GM23338 (cell line): ENCODE measurements around the gene FGF3. TPM values are rescaled to one million over a fixed set of nuclear protein-coding genes. Genes with fewer than 3 reads are reported as not detected.

Experiments
- ATAC-seq: fragments of 200-7000 bp; cut with Tn5 transposase; 3 replicates; pipeline ENCODE4 v1.9.1; 2020
- DNase-seq: peaks from one replicate; pipeline ENCODE4 v3.0.0-alpha.2; 2015; ENCODE audit warnings: low spot score
- H2AFZ ChIP-seq: fragments of 200-600 bp; sonication (generic); 2 replicates; pipeline ENCODE4 v1.8.0; 2016; ENCODE audit warnings: antibody characterized with exemption, mild to moderate bottlenecking, moderate library complexity
- H3F3A ChIP-seq: fragments of 200-600 bp; sonication (generic); replicated peaks from 2 replicates; pipeline ENCODE4 v1.8.0; 2017; ENCODE audit warnings: antibody characterized with exemption, mixed run types, low read depth
- H3K27ac ChIP-seq: fragments of 200-600 bp; sonication (generic); 2 replicates; pipeline ENCODE4 v1.6.1; 2016; ENCODE audit warnings: low read depth
- H3K27me3 ChIP-seq: fragments of 200-600 bp; sonication (generic); 2 replicates; pipeline ENCODE4 v1.8.0; 2016; ENCODE audit warnings: mild to moderate bottlenecking, mixed run types, moderate library complexity; ENCODE audit not compliant: insufficient read depth
- H3K36me3 ChIP-seq: fragments of 200-600 bp; sonication (generic); 2 replicates; pipeline ENCODE4 v1.8.0; 2016; ENCODE audit warnings: mild to moderate bottlenecking; ENCODE audit not compliant: insufficient read depth
- H3K4me1 ChIP-seq: fragments of 200-600 bp; sonication (generic); 2 replicates; pipeline ENCODE4 v1.8.0; 2016; ENCODE audit warnings: mild to moderate bottlenecking, moderate library complexity; ENCODE audit not compliant: insufficient read depth
- H3K4me2 ChIP-seq: fragments of 200-600 bp; sonication (generic); 2 replicates; pipeline ENCODE4 v1.7.1; 2017; ENCODE audit warnings: mixed run types
- H3K4me3 ChIP-seq: fragments of 200-600 bp; sonication (generic); 2 replicates; pipeline ENCODE4 v1.6.1; 2016; ENCODE audit warnings: mixed run types
- H3K79me2 ChIP-seq: fragments of 200-600 bp; sonication (generic); replicated peaks from 2 replicates; pipeline ENCODE4 v1.8.0; 2017; ENCODE audit warnings: mild to moderate bottlenecking; ENCODE audit not compliant: insufficient read depth
- H3K9me2 ChIP-seq: fragments of 200-600 bp; sonication (generic); 2 replicates; pipeline ENCODE4 v1.8.0; 2017; ENCODE audit not compliant: insufficient read depth
- H4K20me1 ChIP-seq: fragments of 200-600 bp; sonication (generic); replicated peaks from 2 replicates; pipeline ENCODE4 v1.8.0; 2017; ENCODE audit warnings: mild to moderate bottlenecking; ENCODE audit not compliant: insufficient read depth
- H3K27ac Mint-ChIP-seq: 2 replicates; pipeline ENCODE4 v1.8.0; 2020; ENCODE audit warnings: inconsistent platforms, mild to moderate bottlenecking, moderate library complexity, mixed read lengths
- H3K27me3 Mint-ChIP-seq: 3 replicates; pipeline ENCODE4 v1.8.0; 2022; ENCODE audit warnings: low read depth, mild to moderate bottlenecking, moderate library complexity, mixed read lengths, inconsistent platforms; ENCODE audit not compliant: insufficient read depth, poor library complexity
- H3K36me3 Mint-ChIP-seq: 3 replicates; pipeline ENCODE4 v1.8.0; 2021; ENCODE audit warnings: low read depth, mild to moderate bottlenecking, inconsistent platforms, moderate library complexity, mixed read lengths
- H3K4me1 Mint-ChIP-seq: 3 replicates; pipeline ENCODE4 v1.8.0; 2020; ENCODE audit warnings: mild to moderate bottlenecking, inconsistent platforms, mixed read lengths
- H3K4me3 Mint-ChIP-seq: 3 replicates; pipeline ENCODE4 v1.8.0; 2021; ENCODE audit warnings: moderate library complexity, mild to moderate bottlenecking, inconsistent platforms, mixed read lengths
- H3K9me3 Mint-ChIP-seq: 3 replicates; pipeline ENCODE4 v1.8.0; 2020; ENCODE audit warnings: moderate library complexity, mild to moderate bottlenecking, inconsistent platforms, mixed read lengths
- CREB1 ChIP-seq: fragments of 250-450 bp; sonication (Bioruptor Pico); IDR thresholded peaks from 2 replicates; pipeline ENCODE4 v1.5.0; 2020; ENCODE audit warnings: low read depth, mild to moderate bottlenecking, moderate library complexity
- CTCF ChIP-seq, 2 experiments: fragments of 200-600 bp in 1 of 2; sonication (generic) in 1 of 2; conservative IDR thresholded peaks; 2 replicates each; pipeline versions ENCODE4 v1.5.1 to v1.6.1; 2016 to 2017; ENCODE audit warnings: antibody characterized with exemption in 2 of 2, low read depth in 2 of 2, mild to moderate bottlenecking in 2 of 2, moderate library complexity in 1 of 2
- ETS1 ChIP-seq: IDR thresholded peaks from 2 replicates; pipeline ENCODE4 v1.6.1; 2016; ENCODE audit warnings: antibody characterized with exemption
- JUNB ChIP-seq: IDR thresholded peaks from one replicate; pipeline ENCODE4 v1.6.1; 2016; ENCODE audit warnings: antibody characterized with exemption; ENCODE audit not compliant: unreplicated experiment
- ZNF331 ChIP-seq: fragments of 250-450 bp; sonication (Bioruptor Pico); IDR thresholded peaks from 2 replicates; pipeline ENCODE4 v1.5.0; 2020; ENCODE audit warnings: low read depth, mild to moderate bottlenecking, moderate library complexity
- ZNF462 ChIP-seq: fragments of 250-450 bp; sonication (Bioruptor Pico); IDR thresholded peaks from 2 replicates; pipeline ENCODE4 v1.5.0; 2020; ENCODE audit warnings: mild to moderate bottlenecking, moderate library complexity
- polyA plus RNA-seq: library from polyadenylated mRNA; unstranded; fragments of >200 nt; fragmentation: Nextera tagmentation; extraction: Ambion mirVana; gene quantifications from 2 replicates; pipeline ENCODE4 v1.2.1, GENCODE V29; 2016
- total RNA-seq: library from RNA; depleted of rRNA; stranded (reverse); fragments of >200 nt; shearing (Covaris generic); gene quantifications from 2 replicates; pipeline ENCODE4 v1.2.3, GENCODE V29; 2014

The FGF3 gene
- total and polyA plus RNA-seq, 2 experiments from 2014 or later, result 1.2 TPM; not detected in 1

DNA sequence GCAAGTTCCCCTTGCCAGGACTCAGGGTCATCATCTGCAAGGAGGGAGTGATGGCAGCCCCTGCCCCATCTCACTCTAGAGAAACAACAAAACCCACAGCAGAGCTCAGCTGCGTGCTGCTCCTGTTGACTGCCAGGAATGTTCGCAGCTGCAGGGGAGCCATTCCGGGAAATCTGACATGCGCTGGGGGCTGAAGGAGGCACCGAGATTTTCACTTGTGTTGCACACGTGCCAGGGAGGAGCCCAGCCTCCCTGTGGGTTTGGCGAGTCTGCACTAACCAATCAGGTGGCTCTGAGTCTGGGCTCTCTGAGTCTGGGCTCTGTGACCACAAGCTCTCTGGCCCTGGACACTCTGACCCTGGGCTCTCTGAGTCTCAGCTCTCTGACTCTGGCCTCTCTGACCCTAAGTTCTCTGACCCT is 10.5 kb downstream of the FGF3 start:
- H2AFZ ChIP-seq, result peak overlapping the region; percentile 28; the same call in 1 of the 2 replicates
- ATAC-seq (peak; percentile 70), DNase-seq (peak; percentile 28)
- no peak overlapping the region for H3K4me3 Mint-ChIP-seq
- peaks cover 5% of the 10 kb centered on the region; the same call in 2 of the 3 replicates for H3K4me1 Mint-ChIP-seq
- TF ChIP-seq CREB1 (CRISPR knock-in tag) (no peak), CTCF (conservative IDR thresholded peaks at IDR 0.05; ENCODE audit: low read depth in 2 of 2) (no peak), ZNF331 (CRISPR knock-in tag) (peak; percentile 62), JUNB (no peak), ETS1 (no peak), ZNF462 (CRISPR knock-in tag) (no peak)
- peaks cover 15% of the 10 kb centered on the region for H3K27me3 Mint-ChIP-seq
- no peak overlapping the region for H3K27ac ChIP-seq
- H4K20me1 ChIP-seq, result no peaks in the 10 kb centered on the region
- no peaks in the 10 kb centered on the region for H3K36me3 Mint-ChIP-seq
- H3K9me2 ChIP-seq, result no peaks in the 10 kb centered on the region
- H3K36me3 ChIP-seq, result no peaks in the 10 kb centered on the region
- H3K4me1 ChIP-seq, result no peaks in the 10 kb centered on the region
- no peak overlapping the region for H3K4me3 ChIP-seq
- no peak overlapping the region for H3K4me2 ChIP-seq
- H3K79me2 ChIP-seq, result no peaks in the 10 kb centered on the region
- no peaks in the 10 kb centered on the region; the same call in 1 of the 3 replicates for H3K9me3 Mint-ChIP-seq
- H3K27ac Mint-ChIP-seq, result no peak overlapping the region
- H3K27me3 ChIP-seq, result no peaks in the 10 kb centered on the region
- no peaks in the 10 kb centered on the region for H3F3A ChIP-seq
